OCI-M1 (cell line): Measurements from ENCODE around the gene DLGAP1.
"Not testable (repeated sequence)": the region's sequence is repeated elsewhere in the genome, so short reads cannot be mapped to it uniquely, and the experiment has no call there.

ENCODE experiments used
- DNase-seq: peaks from one replicate; lab custom pipeline; 2025; lab: John Stamatoyannopoulos, UW

DLGAP1 gene

DNA sequence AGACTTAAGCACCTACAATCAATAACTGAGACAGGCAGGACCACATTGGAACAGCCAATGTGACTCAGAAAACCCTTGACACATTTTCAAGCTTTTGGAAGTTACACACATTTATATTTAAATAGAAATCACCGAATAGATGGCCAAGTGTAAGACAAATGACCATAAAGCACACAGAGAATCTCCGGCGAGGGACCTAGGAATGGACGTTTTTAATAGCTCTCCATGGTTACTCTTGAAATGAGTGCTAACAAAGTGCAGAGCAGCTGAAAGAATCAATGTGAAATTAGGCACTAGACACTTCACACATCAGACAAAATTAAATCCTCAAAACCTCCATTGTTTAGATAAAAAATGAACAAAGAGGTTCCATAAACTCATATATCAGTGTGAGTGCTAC lies 376.9 kb downstream of the DLGAP1 start:
- no peak for DNase-seq

DNA sequence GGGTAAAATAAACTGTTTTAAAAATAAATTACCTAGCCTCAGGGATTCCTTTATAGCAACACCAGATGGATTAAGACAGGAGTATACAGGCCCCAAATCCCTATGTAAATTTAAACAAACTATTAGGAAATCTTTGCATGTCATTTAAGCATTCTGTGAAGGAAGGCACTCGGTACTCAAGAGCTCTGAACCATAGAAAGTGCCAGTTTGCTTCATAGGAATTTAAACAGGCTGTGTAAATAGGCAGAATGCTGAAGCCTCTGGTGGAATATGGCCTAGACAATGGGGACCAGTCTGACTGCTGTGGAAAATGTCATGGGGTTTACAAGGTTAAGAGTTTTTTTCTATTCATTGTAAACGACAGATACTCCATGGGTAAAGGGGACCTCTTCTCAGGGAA lies 377.4 kb downstream of the DLGAP1 start:
- DNase-seq = no peak

DNA sequence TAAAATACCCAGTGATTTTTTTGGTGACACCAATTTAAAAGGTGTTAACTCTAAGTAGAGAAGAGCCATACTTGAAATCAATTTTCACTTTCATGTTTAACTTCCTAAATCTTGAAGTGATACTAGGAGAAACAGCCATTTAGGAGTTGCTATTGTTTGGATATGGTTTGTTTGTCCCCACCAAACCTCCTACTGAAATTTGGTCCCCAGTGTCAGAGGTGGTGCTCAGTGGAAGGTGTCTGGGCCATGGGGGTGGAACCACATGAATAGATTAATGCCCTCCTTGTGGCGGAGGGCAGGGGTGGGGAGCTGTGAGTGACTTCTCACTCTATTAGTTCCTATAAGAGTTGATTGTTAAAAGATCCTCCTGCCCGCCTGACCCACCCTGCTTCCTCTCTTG lies 377.9 kb downstream of the DLGAP1 start:
- DNase-seq = no peak

DNA sequence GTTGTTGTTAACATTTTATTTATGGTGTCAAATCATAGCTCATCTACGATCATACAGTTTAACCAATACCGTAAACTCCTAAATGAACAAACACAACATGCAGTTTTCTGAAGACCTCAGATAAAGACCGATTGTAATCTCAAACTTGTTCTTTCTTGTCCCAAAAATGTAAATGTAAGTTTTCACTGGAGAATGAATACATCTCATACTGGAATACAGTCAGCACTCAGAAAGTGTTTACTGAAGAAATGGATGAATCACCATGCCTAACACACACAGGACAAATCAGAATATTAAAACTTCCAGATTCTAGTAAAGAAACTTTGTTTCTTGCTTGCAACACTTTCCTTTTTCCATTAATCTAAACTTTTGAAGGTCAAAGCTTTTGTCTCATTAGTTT lies 380.5 kb downstream of the DLGAP1 start:
- DNase-seq = no peak

DNA sequence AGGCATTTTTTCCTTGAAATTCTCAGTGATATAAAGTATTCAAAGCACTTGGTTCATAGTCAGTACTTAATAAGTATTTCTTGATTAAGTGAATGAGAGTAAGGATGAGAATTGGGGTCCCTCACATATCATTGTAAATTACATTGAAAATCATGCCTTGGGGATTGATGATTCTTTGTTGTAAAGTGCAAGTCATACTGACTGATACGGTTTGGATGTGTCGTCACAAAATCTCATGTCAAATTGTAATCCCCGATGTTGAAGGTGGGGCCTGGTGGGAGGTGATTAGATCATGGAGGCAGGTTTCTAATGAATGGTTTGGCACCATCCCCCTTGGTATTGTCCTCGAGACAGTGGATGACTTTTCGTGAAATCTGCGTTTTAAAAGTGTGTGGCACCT lies 385.9 kb downstream of the DLGAP1 start:
- no peak for DNase-seq

DNA sequence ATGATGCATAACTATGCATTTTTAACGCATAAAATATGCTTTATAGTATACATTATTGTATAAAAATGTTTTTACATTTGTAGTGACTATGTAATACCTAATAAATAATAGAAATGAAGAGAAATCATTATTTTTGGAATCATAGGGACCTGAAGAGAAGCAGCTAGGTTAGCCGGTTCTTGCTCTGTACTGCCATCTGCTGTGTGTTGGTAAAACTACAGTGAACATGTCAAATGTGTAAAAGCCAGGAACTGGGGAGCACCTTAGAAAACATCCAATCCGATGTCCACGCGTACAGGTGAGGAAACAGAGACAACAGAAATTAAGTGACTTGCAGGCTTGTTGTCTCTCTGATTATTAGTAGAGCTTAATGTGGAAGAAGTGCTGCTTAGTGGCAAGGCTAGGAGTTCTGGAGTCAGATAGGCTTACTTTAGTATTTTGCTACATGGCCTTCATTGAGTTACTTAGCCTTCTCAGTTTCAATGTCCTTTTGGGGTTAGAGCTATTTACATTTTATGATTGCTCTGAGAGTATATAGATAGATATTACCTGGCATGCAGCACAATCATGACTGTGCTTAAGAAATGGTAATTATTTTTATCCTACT lies 386.5 kb downstream of the DLGAP1 start:
- DNase-seq = peak; percentile 78

DNA sequence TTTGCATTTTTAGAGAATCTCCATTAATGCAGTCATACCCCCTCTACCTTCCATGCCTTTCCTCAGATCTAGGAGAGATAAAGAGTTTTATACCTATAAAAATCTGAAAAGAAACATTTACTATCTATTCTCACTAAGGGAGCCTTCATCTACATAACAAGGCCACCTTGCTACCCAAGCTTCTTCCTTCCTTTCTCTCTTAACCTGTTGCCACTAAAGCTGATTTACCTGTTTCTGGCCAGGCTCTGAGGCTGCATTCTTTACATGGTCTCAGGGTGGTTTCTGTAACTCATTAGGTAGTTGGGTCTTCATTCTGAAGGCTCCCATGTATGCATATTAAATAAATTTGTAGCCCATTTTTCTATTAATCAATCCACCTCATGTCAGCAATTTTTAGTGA lies 391.6 kb downstream of the DLGAP1 start:
- DNase-seq = no peak

DNA sequence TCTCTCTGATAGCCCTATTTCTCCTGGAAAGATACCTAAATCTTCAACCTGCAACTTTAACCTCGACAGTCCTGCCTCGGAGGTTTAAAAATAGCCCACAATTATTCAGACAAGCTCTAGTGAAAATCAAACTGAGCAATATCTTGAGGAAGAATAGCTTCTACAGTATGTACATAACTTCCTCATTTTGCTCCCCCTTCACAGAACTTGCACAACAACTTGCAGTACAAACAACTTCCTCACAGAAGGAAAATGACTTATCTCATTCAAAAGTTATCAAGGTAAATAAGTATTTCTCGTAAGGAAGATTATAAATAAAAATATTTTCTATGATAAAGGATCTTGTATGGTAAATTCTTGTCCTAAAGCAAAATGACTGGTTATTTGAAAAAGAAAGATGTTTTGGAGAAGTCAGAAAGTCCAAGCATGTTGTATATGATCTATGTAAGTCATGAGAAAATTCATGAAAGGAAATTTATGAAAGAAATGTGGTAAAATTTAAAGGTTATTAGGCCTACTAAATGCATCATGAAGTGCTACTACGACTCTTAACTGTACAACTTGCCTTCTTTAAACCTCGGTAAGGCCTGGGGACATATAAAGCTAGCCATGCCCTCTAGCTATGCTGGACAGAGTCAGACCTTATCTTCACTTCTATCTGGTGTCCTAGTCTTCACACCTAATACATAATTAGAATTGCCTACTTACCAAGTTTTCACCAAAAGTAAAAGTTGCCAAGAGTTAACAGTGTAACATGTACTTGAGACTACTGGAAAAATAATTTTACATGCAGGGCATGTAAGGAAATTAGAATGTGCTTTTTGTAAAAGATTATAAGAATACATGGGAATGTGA lies 394.5 kb downstream of the DLGAP1 start:
- peak; percentile 63 for DNase-seq

DNA sequence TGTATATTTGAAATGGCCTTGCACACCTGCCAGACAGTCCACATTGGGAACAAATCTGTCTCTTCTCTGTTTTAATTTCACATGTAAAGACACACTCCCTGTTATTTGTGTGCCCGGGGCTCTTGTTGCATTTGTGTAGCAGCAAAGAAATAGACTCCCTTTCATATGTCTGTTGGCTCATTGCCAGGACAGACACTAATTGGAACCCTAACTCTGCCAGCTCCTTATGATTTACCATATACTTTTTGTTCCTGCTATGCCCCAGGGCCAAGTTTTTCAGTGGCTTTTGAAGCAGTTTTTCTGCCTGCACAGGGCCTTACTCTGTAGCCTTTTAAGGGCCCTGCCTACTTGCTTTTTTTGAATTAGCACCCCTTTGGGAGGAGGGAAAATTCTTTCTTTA lies 396.9 kb downstream of the DLGAP1 start:
- DNase-seq = no peak

DNA sequence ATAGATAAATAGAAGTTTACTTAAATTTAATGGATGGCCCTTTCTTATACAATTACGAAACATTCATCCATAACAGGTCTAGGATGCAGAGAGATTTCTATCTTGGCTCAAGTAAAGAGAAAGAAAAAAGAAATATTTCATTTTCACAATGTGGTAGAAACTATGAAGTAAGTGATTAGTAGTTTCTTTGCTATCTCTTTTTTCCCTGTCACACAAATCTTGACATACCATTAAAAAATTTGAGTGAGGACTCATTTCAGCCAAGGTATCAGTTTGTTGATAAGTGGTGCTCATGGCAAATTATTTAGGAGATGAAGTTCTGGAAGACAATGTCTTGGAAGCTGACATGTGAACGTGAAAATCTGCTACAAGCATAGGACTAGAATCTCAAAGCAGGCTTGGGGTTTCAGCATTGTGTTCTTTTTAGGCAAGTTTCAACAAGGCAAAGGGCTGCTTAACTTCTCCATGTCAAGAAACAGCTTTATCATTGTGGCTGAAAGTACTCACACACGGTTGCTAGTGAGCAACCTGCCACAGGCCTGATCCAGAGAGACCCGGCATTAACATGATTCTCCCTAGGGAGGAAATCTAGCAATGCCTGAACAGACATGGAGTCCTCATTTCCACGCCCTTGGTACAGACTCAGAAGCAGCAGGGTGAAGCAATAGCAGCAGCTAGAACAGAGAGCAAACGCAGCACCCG lies 414.6 kb downstream of the DLGAP1 start:
- no peak for DNase-seq

DNA sequence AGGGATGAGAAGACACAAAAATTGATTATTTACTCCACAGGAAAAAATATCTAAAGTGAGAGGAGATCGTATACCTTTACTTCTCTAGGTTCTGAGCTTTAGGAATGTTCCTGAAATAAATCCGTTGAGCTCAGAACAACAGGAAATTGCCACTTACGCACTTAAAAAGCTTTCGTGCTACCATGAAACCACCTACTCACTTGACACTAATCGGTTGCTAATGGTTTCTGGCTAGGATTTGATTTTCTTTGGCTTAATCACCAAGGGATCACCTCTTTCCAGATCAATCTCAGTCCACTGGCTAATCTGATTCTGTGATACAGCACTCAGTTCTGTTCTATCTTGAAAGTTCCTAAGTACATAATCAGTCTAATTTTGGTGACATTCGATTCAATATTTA lies 419.6 kb downstream of the DLGAP1 start:
- DNase-seq = no peak

DNA sequence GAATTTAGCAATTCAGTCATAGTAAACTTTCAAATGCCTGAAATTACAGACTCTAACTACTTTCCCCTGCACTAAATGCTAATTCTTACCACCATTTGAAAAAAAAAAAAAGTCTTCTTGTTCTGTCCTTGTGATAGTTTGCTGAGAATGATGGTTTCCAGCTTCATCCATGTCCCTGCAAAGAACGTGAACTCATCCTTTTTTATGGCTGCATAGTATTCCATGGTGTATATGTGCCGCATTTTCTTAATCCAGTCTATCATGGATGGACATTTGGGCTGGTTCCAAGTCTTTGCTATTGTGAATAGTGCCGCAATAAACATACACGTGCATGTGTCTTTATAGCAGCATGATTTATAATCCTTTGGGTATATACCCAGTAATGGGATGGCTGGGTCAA lies 420.3 kb downstream of the DLGAP1 start:
- DNase-seq = not testable (repeated sequence)

DNA sequence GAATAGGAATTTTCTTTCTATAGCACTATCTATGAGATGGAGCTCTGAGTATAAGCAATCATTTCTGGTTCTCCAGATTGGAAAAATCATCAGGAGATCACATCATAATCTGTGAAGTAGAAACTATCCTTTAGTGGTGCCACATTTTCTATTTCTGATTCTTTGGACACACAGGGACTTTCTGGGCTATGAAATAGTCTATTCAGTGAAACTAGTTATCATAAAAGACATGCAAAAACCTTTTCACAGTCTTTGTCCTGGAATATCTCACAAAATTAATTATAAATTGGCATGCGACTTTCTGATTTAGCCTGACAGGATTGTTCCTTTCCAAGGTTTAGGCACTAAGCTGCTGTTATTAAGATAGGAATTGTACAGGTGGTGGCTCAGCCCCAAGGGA lies 428.6 kb downstream of the DLGAP1 start:
- DNase-seq = no peak

DNA sequence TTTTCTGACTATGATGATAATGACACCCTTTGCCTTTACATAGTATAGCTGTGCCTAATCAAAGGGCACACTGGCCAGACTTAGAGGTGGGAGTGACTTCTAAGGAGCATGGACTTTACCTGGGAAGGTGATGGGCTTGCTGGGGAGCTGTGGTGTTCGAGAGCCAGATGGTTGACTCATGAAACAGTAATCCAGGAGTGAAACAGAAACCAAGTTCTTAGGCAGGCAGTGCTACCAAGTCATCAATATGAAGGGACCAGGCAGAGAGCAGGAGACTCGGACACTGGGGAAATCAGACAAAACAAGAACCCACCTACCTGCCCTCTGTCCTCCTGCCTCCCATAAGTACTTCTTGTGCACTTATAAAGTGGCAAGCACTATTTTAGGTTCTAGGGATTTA lies 430.4 kb downstream of the DLGAP1 start:
- no peak for DNase-seq

DNA sequence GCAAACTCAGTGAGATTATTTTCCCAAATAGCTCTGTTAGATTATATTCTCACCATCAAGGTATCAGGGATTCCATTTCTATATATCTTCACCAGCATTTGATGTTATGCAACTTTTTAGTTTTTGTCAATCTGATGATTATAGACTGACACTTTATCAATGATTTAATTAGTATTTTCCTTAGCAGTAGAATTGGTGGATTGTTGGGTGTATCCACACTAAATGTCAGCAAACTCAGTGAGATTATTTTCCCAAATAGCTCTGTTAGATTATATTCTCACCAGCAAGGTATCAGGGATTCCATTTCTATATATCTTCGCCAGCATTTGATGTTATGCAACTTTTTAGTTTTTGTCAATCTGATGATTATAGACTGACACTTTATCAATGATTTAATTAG lies 432.4 kb downstream of the DLGAP1 start:
- not testable (repeated sequence) for DNase-seq

DNA sequence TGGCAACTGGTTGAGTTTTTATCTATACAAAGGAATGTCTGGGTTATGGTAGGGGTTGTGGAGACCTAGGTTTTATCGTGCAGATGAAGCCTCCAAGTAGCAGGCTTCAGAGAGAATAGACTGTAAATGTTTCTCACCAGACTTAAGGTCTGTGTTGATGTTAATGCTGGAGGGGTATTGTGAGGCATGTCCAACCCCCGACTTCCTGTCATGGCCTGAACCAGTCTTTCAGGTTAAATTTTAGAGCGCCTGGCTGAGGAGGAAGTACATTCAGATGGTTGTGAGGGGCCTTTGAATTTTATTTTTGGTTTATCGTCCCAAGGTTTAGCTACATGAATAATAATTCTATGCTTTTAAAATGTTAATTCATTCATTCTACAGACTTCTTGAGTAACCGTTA lies 435.1 kb downstream of the DLGAP1 start:
- no peak for DNase-seq

DNA sequence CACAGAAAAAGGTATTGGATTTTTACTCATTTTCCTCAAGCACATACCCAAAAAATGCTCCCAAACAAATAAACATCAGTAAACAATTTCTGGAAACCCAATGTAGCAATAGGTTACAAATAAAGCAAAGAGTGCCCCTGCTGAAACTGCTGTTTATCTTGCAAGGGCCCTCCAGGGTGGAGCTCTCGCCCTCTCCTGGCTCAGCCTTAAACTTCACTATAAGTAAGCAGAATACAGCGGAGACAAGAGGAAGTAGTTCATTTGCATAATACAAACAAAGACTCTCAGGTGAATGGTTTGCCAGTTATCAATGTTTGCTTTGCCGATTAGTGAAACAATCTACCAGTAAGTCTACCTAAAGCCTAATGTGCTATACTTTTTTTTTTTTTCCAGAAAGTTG lies 437.6 kb downstream of the DLGAP1 start:
- peak; percentile 69 for DNase-seq

DNA sequence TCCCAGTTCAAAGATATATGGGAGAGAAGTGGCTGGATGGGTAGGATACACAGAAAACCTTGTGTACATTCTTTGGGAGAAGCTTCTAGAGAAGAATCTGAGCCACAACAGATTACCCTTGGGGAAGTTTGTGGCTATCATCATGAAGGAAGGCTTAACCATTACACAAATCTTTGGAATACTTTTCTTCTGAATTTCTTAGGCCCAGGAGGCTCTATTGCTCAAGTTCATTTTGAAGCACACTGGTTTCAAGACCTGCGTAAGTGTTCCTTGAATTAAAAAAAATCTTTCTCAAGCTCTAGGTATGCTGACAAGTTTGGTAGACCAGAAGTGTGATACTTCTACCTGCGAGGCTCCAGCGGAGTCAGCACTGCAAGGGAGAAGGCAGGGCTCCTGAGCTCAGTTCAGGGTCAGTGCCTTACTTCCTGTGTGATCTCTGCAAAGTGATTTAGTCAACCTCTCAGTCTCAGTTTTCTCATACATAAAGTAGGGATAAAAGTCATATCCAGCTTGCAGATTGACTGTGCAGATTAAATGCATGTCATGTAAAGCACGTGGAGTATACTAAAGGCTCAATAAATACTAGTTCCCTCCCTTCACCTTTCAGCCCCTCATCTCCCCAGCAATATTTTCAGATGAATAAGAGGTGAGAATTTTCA lies 438.6 kb downstream of the DLGAP1 start:
- no peak for DNase-seq

DNA sequence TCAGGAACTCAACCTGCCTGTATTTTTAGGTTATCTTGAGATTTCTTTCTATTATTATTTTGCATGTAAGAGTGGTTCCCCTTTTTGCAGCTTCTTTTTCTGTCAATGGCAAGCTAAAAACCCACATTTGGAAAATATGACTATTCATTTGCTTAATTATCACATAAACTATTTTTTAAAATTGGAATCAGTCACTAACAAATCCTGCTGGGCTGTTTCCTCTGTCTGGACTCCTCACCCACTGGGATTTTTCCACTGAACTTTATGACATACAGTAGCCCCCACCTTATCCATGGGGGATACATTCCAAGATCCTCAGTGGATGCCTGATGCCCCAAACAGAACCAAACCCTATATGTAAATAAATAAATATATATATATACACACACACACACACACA lies 447.3 kb downstream of the DLGAP1 start:
- no peak for DNase-seq

DNA sequence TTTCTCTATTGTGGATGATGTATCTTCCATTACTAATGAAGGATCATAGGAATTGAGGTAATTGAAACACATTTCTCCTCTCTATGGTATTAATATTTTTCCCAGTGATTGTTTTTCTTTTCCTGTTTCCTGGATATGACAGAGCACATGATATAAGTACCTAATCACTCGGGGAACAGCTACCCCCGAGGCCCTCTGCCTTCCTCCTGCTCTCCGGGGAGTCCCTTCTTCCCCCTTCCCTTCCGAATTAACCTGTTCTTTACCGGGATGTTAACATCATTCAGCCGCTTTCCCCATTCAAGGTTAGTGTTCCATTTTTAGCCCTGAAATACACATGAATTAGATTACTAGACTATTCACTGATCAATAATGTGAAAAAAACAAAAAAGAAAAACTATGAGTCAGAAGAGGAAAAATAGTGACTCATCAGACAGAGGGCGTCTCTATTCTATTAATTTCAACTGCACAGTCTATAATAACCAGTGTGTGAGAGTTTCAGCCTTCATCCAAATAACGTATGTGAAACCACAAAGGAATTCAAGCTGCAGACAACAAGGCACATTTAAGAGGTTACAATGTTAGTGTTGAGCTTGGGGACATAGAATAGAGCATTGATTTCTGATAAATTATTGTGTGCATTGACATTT lies 450.8 kb downstream of the DLGAP1 start:
- no peak for DNase-seq

DNA sequence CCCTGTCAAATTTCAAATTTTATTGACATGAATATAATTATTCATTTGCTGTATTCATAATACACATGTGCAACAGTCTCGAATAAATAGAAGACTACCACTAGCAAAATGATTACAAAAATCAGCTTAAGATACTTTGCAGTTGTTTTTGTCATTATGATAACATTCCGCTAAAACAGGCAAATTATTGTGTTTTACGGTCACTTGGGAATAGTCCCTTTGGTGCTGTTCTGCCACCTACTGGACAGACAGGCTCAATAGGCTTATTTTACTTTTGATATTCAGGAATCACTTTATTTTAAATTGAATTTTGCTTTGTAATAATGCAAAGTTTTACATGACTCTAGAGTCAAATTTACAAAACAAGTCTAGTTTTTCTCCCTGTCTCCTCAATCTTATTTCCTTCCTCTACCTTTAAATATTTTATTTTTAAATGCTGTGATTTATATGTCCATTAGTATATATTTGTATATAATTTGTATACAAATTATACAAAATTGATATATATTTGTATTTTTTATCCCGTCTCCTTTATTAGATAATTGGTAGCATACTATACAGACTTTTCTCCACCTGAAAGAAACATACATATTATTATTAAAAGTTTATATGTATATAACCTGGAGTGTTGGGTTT lies 456.3 kb downstream of the DLGAP1 start:
- peak; percentile 82 for DNase-seq
